Neural cell (in vitro differentiated cells): ENCODE results near the gene MAGI2.

Experiments
- EP300 ChIP-seq: fragments of 450-650 bp; conservative IDR thresholded peaks from 2 replicates; pipeline ENCODE4 v1.6.1; 2014; ENCODE audit warnings: antibody characterized with exemption, mild to moderate bottlenecking, moderate library complexity; ENCODE audit not compliant: poor library complexity, severe bottlenecking
- EZH2 ChIP-seq: fragments of 200-600, 300-800 bp; shearing (Covaris generic), sonication (generic); IDR thresholded peaks from 2 replicates; pipeline ENCODE4 v1.6.1; 2014; ENCODE audit warnings: antibody characterized with exemption, low read length, borderline replicate concordance, mild to moderate bottlenecking; ENCODE audit not compliant: insufficient read depth, poor library complexity, severe bottlenecking
- MXI1 ChIP-seq: fragments of 450-650 bp; conservative IDR thresholded peaks from 2 replicates; pipeline ENCODE4 v1.6.1; 2014; ENCODE audit warnings: antibody characterized with exemption, mild to moderate bottlenecking; ENCODE audit not compliant: poor library complexity, severe bottlenecking
- POLR2AphosphoS5 ChIP-seq: IDR thresholded peaks from 2 replicates; pipeline ENCODE4 v1.6.1; 2012
- RAD21 ChIP-seq: fragments of 450-650 bp; conservative IDR thresholded peaks from 2 replicates; pipeline ENCODE4 v1.6.1; 2014; ENCODE audit warnings: antibody characterized with exemption, mild to moderate bottlenecking, moderate library complexity
- SMC3 ChIP-seq: fragments of 450-650 bp; conservative IDR thresholded peaks from 2 replicates; pipeline ENCODE4 v1.6.1; 2014; ENCODE audit warnings: antibody characterized with exemption, mild to moderate bottlenecking, moderate library complexity; ENCODE audit not compliant: poor library complexity
- TAF1 ChIP-seq: IDR thresholded peaks from 2 replicates; pipeline ENCODE4 v1.6.1; 2012; ENCODE audit warnings: low read depth
- TF ChIP-seq, protein P1 (sequence below): fragments of 450-650 bp; IDR thresholded peaks from 2 replicates; pipeline ENCODE4 v1.5.1; 2014; ENCODE audit warnings: antibody characterized with exemption, mild to moderate bottlenecking, moderate library complexity; ENCODE audit not compliant: poor library complexity, severe bottlenecking

- TF ChIP-seq MXI1: no peak
- TF ChIP-seq SMC3: no peak
- TF ChIP-seq, protein P1, sequence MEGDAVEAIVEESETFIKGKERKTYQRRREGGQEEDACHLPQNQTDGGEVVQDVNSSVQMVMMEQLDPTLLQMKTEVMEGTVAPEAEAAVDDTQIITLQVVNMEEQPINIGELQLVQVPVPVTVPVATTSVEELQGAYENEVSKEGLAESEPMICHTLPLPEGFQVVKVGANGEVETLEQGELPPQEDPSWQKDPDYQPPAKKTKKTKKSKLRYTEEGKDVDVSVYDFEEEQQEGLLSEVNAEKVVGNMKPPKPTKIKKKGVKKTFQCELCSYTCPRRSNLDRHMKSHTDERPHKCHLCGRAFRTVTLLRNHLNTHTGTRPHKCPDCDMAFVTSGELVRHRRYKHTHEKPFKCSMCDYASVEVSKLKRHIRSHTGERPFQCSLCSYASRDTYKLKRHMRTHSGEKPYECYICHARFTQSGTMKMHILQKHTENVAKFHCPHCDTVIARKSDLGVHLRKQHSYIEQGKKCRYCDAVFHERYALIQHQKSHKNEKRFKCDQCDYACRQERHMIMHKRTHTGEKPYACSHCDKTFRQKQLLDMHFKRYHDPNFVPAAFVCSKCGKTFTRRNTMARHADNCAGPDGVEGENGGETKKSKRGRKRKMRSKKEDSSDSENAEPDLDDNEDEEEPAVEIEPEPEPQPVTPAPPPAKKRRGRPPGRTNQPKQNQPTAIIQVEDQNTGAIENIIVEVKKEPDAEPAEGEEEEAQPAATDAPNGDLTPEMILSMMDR: no peak
- TF ChIP-seq RAD21: no peak
- TF ChIP-seq EZH2: no peak
- no peak for TF ChIP-seq EP300
- no peak for TF ChIP-seq TAF1
- no peak for TF ChIP-seq POLR2AphosphoS5
These were observed 1350.0 kb downstream of the MAGI2 start for GRCh38 chr7:78103475-78103874.
